ENCODE results near the gene MED13L. TPM values are rescaled to one million over a fixed set of nuclear protein-coding genes. Genes with fewer than 3 reads are reported as not detected.

Gene MED13L
- total RNA-seq, 6 experiments from 2014 or later: 29.0 to 52.0 (median 38.1) TPM

DNA sequence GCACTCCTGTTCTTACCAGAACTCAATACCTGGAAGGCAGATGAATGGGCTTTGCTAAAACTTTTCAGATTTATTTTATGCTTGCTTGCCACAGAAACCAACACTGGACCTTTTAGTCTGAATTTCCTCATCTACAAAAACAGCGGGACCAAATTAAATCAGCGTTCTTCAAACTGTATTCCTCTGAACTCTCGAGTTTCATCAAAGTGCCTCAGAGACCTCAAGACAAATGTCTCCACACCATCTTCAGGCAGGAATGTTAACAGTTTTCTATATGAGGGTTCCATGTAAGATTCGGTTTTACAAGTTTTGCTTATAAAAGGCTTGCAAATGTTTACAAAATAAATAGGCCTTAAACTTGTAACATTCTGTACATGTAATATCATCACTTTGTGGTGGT is 74.6 kb downstream of the MED13L start:
- WGBS (ENCODE audit: insufficient coverage, low coverage, low lambda C conversion rate, missing lambda C conversion rate): 80% methylated on average over 4 of the region's 4 CpGs
- Histone ChIP-seq H3K36me3 (no peaks in the 10 kb centered on the region), H3K27me3 (no peaks in the 10 kb centered on the region), H3K9me3 (no peaks in the 10 kb centered on the region), H3K4me1 (peaks cover 0 to 4% (median 0%) of the 10 kb centered on the region in 4 donors), H3K27ac (no peak overlapping the region), H3K4me3 (no peak overlapping the region)
- ATAC-seq (no peak), DNase-seq (no peak)
- intact Hi-C loops (cut with DNase I): no loop called here
- no peak for TF ChIP-seq POLR2A (IDR thresholded peaks at IDR 0.05)
- TF ChIP-seq, protein P1, sequence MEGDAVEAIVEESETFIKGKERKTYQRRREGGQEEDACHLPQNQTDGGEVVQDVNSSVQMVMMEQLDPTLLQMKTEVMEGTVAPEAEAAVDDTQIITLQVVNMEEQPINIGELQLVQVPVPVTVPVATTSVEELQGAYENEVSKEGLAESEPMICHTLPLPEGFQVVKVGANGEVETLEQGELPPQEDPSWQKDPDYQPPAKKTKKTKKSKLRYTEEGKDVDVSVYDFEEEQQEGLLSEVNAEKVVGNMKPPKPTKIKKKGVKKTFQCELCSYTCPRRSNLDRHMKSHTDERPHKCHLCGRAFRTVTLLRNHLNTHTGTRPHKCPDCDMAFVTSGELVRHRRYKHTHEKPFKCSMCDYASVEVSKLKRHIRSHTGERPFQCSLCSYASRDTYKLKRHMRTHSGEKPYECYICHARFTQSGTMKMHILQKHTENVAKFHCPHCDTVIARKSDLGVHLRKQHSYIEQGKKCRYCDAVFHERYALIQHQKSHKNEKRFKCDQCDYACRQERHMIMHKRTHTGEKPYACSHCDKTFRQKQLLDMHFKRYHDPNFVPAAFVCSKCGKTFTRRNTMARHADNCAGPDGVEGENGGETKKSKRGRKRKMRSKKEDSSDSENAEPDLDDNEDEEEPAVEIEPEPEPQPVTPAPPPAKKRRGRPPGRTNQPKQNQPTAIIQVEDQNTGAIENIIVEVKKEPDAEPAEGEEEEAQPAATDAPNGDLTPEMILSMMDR (IDR thresholded peaks at IDR 0.05): no peak

DNA sequence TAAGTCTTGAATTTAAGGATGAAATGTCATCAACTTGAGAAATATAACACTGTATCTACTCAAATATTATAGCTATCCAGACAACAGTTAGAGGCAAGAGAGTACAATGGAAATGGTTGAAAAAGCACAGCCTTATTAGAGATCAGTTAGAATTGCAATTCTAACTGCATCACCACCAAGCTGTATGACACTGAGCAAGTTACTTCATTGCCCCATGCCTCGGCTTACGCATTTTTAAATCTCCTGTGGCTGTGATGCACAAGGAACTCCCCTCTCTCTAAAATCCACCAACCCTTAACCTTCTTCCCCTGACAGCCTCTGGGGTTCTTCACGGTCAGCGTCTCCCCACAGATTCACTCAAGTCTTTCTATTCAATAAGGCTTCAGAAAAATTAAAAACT is 75.1 kb downstream of the MED13L start:
- H3K27ac ChIP-seq: no peak overlapping the region
- H3K36me3 ChIP-seq: no peaks in the 10 kb centered on the region
- ATAC-seq (no peak), DNase-seq (no peak)
- intact Hi-C loops (cut with DNase I): no loop called here
- no peak overlapping the region for H3K4me3 ChIP-seq
- H3K27me3 ChIP-seq: no peaks in the 10 kb centered on the region
- H3K4me1 ChIP-seq: peaks cover 0 to 4% (median 0%) of the 10 kb centered on the region in 4 donors
- H3K9me3 ChIP-seq: no peaks in the 10 kb centered on the region
- TF ChIP-seq, protein P1 (IDR thresholded peaks at IDR 0.05): no peak
- TF ChIP-seq POLR2A (IDR thresholded peaks at IDR 0.05): no peak
- WGBS (ENCODE audit: insufficient coverage, low coverage, low lambda C conversion rate, missing lambda C conversion rate): 94% methylated on average over 4 of the region's 4 CpGs

DNA sequence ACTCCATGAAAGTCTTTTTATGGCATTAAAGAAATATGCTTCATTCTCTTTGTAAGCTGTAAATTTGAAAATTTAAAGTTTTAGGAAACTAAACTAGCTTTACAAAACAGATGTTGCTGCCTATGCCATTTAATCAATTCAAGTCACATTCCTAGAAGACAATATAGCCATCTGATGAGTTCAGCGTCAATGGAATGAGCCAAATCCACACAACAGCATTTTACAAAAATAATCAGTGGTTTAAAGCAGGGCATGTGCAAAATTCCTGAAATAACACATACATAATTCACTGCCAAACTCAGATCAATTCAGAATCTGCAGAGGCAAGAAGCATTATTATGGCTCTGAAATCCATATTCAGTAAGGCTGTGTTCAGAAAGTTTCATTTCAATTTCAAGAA is 75.6 kb downstream of the MED13L start:
- Histone ChIP-seq H3K27ac (no peak overlapping the region), H3K36me3 (no peaks in the 10 kb centered on the region), H3K27me3 (no peaks in the 10 kb centered on the region), H3K4me3 (no peak overlapping the region), H3K4me1 (peaks cover 0 to 4% (median 2%) of the 10 kb centered on the region in 4 donors), H3K9me3 (no peaks in the 10 kb centered on the region)
- WGBS (ENCODE audit: insufficient coverage, low coverage, low lambda C conversion rate, missing lambda C conversion rate): 94% methylated on average over 1 of the region's 1 CpG
- ATAC-seq (no peak), DNase-seq (no peak)
- intact Hi-C loops (cut with DNase I): no loop called here
- TF ChIP-seq, protein P1 (IDR thresholded peaks at IDR 0.05): no peak
- no peak for TF ChIP-seq POLR2A (IDR thresholded peaks at IDR 0.05)

DNA sequence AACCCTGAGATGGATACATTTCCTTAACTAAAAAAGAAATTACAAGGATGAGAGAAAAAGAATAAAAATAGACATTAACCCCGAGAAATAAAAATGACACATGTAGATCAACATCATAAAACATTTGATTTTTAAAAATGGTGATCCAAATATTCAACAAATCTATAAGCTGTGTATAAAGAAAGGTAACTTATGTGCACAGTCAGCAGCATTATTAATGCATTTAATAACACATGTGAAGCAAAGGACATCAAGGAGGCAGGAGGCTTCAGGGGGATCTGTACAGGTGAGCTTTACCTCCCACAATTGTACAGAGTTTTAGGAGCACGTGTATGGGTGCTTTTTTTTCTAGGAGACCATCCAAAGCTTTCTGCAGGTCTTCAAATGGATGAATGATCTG is 76.1 kb downstream of the MED13L start:
- DNase-seq (no peak), ATAC-seq (no peak)
- intact Hi-C loops (cut with DNase I): no loop called here
- Histone ChIP-seq H3K27ac (no peak overlapping the region), H3K4me1 (peaks cover 0 to 5% (median 2%) of the 10 kb centered on the region in 4 donors), H3K36me3 (no peaks in the 10 kb centered on the region), H3K9me3 (no peaks in the 10 kb centered on the region), H3K27me3 (no peaks in the 10 kb centered on the region), H3K4me3 (no peak overlapping the region)
- WGBS (ENCODE audit: insufficient coverage, low coverage, low lambda C conversion rate, missing lambda C conversion rate): 78% methylated on average over 2 of the region's 2 CpGs
- TF ChIP-seq, protein P1 (IDR thresholded peaks at IDR 0.05): no peak
- no peak for TF ChIP-seq POLR2A (IDR thresholded peaks at IDR 0.05)

DNA sequence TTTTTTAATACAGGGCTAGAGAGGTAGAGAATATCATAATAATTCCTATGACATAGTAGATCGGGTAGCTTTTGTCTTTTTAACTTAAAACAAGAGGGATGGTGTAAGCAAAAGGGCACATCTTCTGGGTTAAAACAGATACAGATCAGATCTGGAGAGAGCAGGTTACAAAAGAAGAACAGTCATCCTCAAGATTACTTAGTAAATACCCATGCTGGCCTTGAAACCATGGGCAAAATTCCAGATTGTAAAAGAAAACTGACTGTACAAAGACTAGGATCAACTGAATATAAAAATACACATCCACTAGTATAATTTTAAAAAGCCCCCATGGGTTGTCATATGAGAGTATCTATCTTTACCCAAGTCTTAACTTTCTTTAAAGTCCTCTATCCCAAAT is 76.7 kb downstream of the MED13L start:
- no peak overlapping the region for H3K4me3 ChIP-seq
- H3K36me3 ChIP-seq: no peaks in the 10 kb centered on the region
- H3K27ac ChIP-seq: no peak overlapping the region
- 100% methylated on average over 1 of the region's 1 CpG for WGBS (ENCODE audit: insufficient coverage, low coverage, low lambda C conversion rate, missing lambda C conversion rate)
- ATAC-seq (no peak), DNase-seq (no peak)
- intact Hi-C loops (cut with DNase I): no loop called here
- no peak for TF ChIP-seq POLR2A (IDR thresholded peaks at IDR 0.05)
- TF ChIP-seq, protein P1 (IDR thresholded peaks at IDR 0.05): no peak
- H3K27me3 ChIP-seq: no peaks in the 10 kb centered on the region
- no peaks in the 10 kb centered on the region for H3K9me3 ChIP-seq
- peaks cover 0 to 5% (median 2%) of the 10 kb centered on the region in 4 donors for H3K4me1 ChIP-seq
